GM18858 (cell line): Measurements from ENCODE around the gene SNRNP70.
A peak's percentile ranks its signal among the peaks of the same experiment; 100 is the strongest.

Experiments
- ATAC-seq: cut with Tn5 transposase; IDR thresholded peaks from one replicate; pipeline ENCODE4 v1.9.1; 2021; ENCODE audit not compliant: unreplicated experiment

SNRNP70 gene

GRCh38 chr19:49097453-49098288, 12.4 kb downstream of the SNRNP70 start:
- no peak for ATAC-seq

DNA sequence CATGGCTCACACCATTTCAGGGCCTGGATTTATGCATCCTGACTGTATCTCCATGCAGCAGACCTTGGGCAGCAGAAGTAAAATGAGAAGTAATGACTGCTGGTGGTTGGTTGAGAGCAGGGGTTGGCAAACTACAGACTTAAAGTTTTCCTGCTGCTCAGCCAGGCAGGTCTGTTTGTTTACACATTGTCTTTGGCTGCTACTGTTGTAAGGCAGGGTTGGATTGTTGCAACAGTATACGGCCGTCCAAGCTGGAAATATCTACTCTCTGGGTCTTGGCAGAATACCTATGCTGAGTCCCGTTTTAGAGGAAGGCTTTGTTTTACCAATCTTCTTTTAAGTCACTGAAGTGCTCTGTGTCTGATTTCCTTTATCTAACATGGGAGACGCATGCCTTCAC, 13.5 kb downstream of the SNRNP70 start:
- no peak for ATAC-seq

DNA sequence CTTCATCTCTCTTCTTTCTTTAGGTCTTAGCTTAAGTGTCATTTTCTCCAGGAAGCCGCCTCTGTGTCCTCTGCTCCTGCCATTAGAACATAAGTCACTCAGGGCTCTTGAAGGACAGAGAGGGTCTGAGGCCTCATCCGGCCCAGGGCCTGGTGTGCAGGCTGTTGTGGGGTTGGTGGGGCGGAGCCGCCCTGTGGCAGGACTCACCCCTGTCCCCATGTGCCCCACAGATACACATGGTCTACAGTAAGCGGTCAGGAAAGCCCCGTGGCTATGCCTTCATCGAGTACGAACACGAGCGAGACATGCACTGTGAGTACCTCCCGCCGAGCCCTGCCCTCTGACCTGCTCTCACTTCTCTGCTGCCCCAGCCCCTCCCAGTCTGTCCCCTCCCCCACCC, 15.9 kb downstream of the SNRNP70 start:
- ATAC-seq: no peak

- ATAC-seq: no peak
These were observed 17.1 kb downstream of the SNRNP70 start for GRCh38 chr19:49102303-49102702.

- no peak for ATAC-seq
These were observed 18.3 kb downstream of the SNRNP70 start for GRCh38 chr19:49103331-49104085.

DNA sequence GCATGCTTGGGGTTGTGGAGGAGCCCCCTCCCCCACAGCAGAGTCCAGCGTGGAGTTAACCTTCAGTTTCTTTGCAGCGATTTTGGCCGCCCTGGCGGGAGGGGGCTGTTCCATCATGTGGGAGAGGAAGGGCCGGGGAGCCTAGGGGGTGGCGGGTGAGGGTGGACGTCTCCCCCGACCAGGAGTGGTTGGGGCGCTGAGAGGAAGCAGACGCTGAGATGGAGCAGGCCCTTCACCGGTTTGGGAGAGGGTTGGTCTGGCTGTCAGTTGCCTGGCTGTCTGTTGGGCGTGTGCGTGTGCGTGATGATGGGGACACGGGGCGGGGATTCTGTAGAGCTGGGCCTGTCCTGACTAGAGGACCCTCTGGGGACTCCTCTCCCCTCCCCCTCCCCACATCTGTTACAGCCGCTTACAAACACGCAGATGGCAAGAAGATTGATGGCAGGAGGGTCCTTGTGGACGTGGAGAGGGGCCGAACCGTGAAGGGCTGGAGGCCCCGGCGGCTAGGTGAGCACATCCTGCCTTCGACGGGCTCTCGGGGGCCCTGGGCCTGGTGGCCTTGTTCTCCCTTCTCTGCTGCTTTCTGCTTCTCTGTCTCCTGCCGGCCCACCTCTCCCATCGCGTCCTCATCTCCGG, 19.1 kb downstream of the SNRNP70 start:
- ATAC-seq: no peak

GRCh38 chr19:49106648-49107135, 21.4 kb downstream of the SNRNP70 start:
- ATAC-seq: no peak

DNA sequence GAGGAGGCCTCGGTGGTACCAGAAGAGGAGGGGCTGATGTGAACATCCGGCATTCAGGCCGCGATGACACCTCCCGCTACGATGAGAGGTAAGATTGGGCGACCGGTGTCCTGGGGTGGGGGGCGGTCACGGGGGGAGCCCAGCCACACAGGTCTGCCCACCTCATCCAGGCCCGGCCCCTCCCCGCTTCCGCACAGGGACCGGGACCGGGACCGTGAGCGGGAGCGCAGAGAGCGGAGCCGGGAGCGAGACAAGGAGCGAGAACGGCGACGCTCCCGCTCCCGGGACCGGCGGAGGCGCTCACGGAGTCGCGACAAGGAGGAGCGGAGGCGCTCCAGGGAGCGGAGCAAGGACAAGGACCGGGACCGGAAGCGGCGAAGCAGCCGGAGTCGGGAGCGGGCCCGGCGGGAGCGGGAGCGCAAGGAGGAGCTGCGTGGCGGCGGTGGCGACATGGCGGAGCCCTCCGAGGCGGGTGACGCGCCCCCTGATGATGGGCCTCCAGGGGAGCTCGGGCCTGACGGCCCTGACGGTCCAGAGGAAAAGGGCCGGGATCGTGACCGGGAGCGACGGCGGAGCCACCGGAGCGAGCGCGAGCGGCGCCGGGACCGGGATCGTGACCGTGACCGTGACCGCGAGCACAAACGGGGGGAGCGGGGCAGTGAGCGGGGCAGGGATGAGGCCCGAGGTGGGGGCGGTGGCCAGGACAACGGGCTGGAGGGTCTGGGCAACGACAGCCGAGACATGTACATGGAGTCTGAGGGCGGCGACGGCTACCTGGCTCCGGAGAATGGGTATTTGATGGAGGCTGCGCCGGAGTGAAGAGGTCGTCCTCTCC, 22.6 kb downstream of the SNRNP70 start:
- no peak for ATAC-seq

DNA sequence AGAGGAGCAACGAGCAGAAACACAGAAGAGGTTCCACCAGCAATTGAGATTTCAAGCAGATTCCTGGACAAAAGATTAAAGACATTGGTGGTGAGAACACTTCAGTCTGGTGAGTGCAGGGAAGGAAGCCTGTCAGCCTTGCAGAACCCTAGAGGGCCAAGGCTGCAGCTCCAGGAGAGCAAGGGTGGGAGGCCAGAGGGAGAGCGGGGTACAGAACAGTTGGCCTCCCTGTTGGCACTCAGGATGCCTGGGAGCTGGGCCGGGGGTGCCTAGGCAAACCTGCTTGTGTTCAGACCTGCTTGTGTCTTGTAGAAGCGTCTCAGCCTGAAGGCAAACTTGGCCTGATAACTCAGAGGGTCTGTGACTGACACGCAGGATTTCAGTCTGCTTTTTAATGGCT, 23.8 kb downstream of the SNRNP70 start:
- no peak for ATAC-seq

DNA sequence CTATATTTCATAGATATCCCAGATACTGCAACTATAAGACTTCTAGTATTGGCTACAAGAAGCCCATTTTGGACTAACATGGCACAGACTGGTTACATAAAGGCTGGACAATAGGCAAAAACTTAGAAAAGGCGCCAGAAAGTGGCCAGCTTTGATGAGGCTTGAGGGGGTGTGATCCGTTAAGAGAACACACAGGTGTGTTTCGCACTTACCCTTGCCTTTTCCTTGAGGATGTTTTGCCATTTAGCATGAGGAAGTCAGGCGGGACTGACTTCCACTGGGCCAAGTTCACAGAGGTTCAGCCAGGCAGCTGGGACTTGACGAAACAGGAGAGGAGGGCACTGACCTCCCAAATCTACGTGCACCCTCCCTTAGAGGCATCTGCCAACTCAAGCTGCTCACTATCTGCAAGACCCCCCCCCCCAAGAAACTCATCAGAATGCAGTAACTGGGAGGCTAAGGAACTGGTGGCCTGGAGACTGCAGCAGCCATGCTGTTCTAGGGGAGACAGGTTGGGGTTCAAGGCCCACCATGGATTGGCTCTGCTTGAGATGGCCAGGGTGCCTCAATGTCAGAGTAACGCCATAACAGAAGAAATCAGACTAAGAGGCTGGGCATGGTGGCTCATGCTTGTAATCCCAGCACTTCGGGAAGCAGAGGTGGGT, 24.4 kb downstream of the SNRNP70 start:
- ATAC-seq: no peak

DNA sequence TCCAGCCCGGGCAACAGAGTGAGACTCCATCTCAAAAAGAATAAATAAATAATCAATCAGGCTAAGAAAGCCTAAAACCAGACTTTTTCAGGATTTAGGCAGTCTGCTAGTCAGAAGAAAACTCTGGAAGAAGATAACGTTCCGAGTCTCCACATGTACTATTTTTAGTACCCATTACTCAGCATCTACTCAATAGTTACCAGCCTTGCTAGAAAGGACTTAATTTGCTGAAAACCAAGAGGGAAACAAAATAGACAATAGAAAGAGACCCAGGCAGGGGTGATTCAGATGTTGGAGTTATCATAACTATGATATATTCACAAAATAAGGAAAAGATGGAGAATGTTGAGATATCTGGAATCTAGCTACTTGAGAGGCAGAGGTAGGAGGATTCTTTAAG, 25.3 kb downstream of the SNRNP70 start:
- no peak for ATAC-seq

DNA sequence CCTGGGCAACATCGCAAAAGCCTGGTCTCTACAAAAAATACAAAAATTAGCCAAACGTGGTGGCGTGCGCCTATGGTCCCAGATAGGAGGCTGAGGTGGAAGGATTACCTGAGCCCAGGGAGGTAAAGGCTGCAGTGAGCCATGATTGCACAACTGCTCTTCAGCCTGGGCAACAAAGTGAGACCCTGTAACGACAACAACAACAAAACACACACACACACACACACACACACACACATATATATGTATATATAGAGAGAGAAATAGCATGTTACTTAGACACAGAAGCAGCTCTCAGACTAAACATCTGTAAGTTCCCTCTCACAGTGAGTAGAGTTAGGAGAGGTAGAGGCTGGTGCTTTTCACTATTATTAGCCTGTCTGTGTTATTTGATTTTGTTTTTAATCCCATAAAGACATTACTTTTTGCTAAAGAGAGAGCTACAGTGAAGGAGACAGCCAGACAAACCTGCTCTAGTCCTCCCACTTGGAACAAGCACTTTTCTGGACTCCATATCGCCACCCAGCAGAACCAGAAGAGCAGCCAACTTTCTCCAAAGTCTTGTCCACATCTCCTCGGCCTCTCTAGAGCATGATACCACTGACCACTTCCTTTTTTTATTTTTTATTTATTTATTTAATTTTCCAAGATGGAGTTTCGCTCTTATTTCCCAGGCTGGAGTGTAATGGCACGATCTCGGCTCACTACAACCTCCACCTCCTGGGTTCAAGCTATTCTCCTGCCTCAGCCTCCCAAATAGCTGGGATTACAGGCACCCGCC, 26.2 kb downstream of the SNRNP70 start:
- no peak for ATAC-seq

DNA sequence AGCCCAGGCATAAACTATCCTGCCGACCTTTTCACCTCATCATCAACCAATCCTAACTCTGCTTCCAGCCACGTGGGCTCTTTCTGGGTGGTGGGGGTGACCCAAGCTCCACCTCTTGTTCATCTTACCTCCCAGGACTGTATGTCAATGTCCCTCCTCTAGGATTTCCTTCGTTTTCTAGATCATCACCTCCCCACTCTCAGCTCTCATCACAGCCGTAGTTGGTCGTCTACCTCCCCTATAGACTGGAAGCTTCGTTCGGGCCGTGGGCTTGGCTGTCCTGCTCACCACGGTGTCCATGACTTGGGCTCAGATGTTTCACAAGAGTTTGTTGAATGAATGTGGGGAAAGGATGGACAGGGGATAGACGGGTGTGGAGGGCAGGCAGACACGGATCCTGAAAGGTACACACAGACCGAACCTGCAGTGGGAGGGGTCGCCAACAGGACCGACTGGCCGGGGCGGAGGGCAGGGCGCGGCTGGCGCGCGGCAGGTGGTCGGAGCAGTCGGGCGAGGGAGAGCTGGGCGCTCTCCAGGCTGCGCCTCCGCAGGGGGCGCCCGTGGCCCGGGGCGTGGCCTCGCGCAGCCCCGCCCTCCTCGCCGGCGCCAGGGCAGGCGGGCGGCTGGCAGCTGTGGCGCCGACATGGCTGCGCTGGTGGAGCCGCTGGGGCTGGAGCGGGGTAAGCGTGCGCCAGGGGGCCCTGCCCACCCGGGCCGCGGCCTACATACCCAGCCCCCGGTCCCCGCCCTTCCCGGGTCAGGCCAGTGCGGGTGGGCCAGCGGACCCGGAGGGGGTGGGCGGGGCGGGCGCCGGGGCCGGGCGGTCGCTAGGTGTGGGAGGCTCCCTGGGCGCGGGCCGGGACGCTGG, 28.7 kb downstream of the SNRNP70 start, which contains the start of gene LIN7B:
Gene LIN7B, plus strand, starts transcription at position 609 of the 868 bp plus-strand sequence. Its CDS starts 35 bp downstream, at position 644.
- peak; percentile 31 for ATAC-seq

DNA sequence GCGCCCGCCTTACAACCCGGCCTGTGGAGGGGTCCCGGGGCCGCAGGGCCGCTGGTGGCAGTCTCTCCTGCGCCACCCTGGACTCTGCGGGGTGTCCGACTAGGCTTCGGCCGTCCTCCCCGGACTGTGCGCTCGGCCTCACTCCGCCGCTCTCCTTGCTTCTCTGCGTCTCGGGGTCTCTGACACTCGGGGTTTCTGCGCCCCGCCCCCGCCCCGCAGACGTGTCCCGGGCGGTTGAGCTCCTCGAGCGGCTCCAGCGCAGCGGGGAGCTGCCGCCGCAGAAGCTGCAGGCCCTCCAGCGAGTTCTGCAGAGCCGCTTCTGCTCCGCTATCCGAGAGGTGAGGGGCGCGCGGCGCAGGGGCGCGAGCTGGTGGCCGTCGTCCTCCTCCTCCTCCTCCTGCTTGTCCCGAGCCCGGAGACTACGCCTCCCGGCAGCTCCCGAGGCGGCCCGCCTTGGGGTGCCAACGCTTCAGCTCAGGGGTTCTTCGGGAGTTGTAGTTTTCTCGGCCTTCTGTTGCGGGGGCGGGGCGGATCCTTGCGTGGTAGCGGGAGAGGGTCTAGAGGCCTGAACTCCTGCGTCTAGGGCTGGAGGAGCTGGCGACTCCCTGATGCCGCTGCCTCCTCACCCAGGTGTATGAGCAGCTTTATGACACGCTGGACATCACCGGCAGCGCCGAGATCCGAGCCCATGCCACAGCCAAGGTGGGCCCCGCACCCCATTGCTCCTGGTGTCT, 29.5 kb downstream of the SNRNP70 start:
- peak; percentile 7 for ATAC-seq

DNA sequence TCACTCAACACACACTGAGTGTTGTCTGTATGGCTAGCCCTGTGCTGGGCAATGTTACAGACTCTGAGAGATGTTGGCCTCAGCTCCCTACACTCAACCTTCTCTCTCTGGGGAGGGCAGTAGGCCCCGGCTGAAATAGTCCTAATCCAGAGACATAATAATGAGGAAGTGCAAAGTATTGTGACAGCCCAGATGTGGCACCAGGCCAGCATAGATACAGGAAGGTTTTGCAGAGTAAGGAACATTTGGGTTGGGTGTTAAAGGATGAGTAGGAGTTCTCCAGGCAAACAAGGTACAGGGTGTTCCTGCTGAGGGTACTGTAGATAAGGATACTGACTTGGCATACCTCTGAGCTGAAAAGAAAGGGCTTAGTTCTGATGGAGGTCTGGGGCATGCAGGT, 31.3 kb downstream of the SNRNP70 start:
- ATAC-seq: no peak

GRCh38 chr19:49117677-49118564, 32.7 kb downstream of the SNRNP70 start:
- no peak for ATAC-seq
